CD8-positive, alpha-beta memory T cell (primary cell): Measurements from ENCODE around the gene KCNJ6. TPM values are rescaled to one million over a fixed set of nuclear protein-coding genes. Genes with fewer than 3 reads are reported as not detected.

ENCODE experiments used
- CTCF ChIA-PET: fragments of 350-600 bp; sonication (Branson Sonifier 250); formaldehyde crosslinking; loops from one replicate; lab custom pipeline; 2021; ENCODE audit warnings: antibody characterized with exemption; lab: Charles Lee
- POLR2A ChIA-PET: fragments of 350-600 bp; sonication (Branson Sonifier 250); formaldehyde crosslinking; loops from one replicate; lab custom pipeline; 2021; ENCODE audit warnings: antibody characterized with exemption; lab: Charles Lee
- DNase-seq, 5 donors: peaks; one replicate each; pipeline versions ENCODE4 v3.0.0 to v3.0.0-alpha.2; 2020 to 2022; ENCODE audit warnings: mixed read lengths in 1 of 5
- H3K27ac ChIP-seq: one replicate; pipeline ENCODE4 v1.7.0; 2013; ENCODE audit warnings: low read depth, mild to moderate bottlenecking, low read length, moderate library complexity
- H3K27me3 ChIP-seq: 2 replicates; pipeline ENCODE4 v1.7.0; 2013; ENCODE audit warnings: low read length, mild to moderate bottlenecking; ENCODE audit not compliant: insufficient read depth, poor library complexity, severe bottlenecking
- H3K36me3 ChIP-seq: 2 replicates; pipeline ENCODE4 v1.7.0; 2013; ENCODE audit warnings: mild to moderate bottlenecking, low read length, moderate library complexity; ENCODE audit not compliant: insufficient read depth
- H3K4me1 ChIP-seq: 2 replicates; pipeline ENCODE4 v1.7.0; 2013; ENCODE audit warnings: mild to moderate bottlenecking, low read length, moderate library complexity; ENCODE audit not compliant: insufficient read depth
- H3K4me3 ChIP-seq: 2 replicates; pipeline ENCODE4 v1.7.0; 2013; ENCODE audit warnings: mild to moderate bottlenecking, low read length
- H3K9me3 ChIP-seq: 2 replicates; pipeline ENCODE4 v1.7.0; 2013; ENCODE audit warnings: mild to moderate bottlenecking, low read length
- H3K27ac Mint-ChIP-seq, 8 donors: one replicate each; pipeline ENCODE4 v1.8.0; 2020 to 2021; ENCODE audit warnings: mixed read lengths in 8 of 8, mild to moderate bottlenecking in 6 of 8, inconsistent platforms in 3 of 8, moderate library complexity in 3 of 8
- H3K27me3 Mint-ChIP-seq, 2 donors: one replicate each; pipeline ENCODE4 v1.8.0; 2020 to 2021; ENCODE audit warnings: mixed read lengths in 2 of 2, mild to moderate bottlenecking in 1 of 2, moderate library complexity in 1 of 2
- H3K36me3 Mint-ChIP-seq, 3 donors: one replicate each; pipeline ENCODE4 v1.8.0; 2020 to 2021; ENCODE audit warnings: mixed read lengths in 3 of 3, inconsistent platforms in 1 of 3, mild to moderate bottlenecking in 1 of 3
- H3K4me1 Mint-ChIP-seq, 3 donors: one replicate each; pipeline ENCODE4 v1.8.0; 2020 to 2021; ENCODE audit warnings: mixed read lengths in 3 of 3, inconsistent platforms in 1 of 3, mild to moderate bottlenecking in 1 of 3
- H3K4me3 Mint-ChIP-seq, 7 donors: one replicate each; pipeline ENCODE4 v1.8.0; 2020 to 2021; ENCODE audit warnings: mixed read lengths in 7 of 7, mild to moderate bottlenecking in 6 of 7, moderate library complexity in 4 of 7, inconsistent platforms in 2 of 7
- H3K9me3 Mint-ChIP-seq, 5 donors: one replicate each; pipeline ENCODE4 v1.8.0; 2020 to 2022; ENCODE audit warnings: mixed read lengths in 5 of 5, mild to moderate bottlenecking in 3 of 5, moderate library complexity in 2 of 5, inconsistent platforms in 1 of 5
- polyA plus RNA-seq: library from polyadenylated mRNA; unstranded; fragments of 300-500 nt; fragmentation: Illumina TruSeq; gene quantifications from one replicate; pipeline ENCODE4 v1.2.3, GENCODE V29; 2021
- total RNA-seq, 2 experiments: library from RNA; stranded (reverse); gene quantifications; one replicate each; pipeline ENCODE4 v1.2.3, GENCODE V29; 2021

Gene KCNJ6
- total and polyA plus RNA-seq, 3 experiments from 2014 or later: not detected

- Mint-ChIP-seq H3K27ac (no peak overlapping the region), H3K4me3 (no peak overlapping the region), H3K27me3 (peaks cover 13 to 36% of the 10 kb centered on the region in 2 donors), H3K4me1 (no peaks in the 10 kb centered on the region), H3K9me3 (peaks cover 0 to 1% (median 0%) of the 10 kb centered on the region in 5 donors), H3K36me3 (no peaks in the 10 kb centered on the region)
- H3K4me3 ChIP-seq: no peak overlapping the region
- no peaks in the 10 kb centered on the region for H3K4me1 ChIP-seq
- no peaks in the 10 kb centered on the region for H3K9me3 ChIP-seq
- H3K27me3 ChIP-seq: no peaks in the 10 kb centered on the region
- no peak for DNase-seq
- no peaks in the 10 kb centered on the region for H3K36me3 ChIP-seq
- H3K27ac ChIP-seq: no peak overlapping the region
- CTCF ChIA-PET: no interaction called here
- POLR2A ChIA-PET: no interaction called here
Observed at GRCh38 chr21:37618081-37618480, 298.2 kb downstream of the KCNJ6 start.

GRCh38 chr21:37615962-37616361 lies 300.3 kb downstream of the KCNJ6 start:
- no peak overlapping the region for H3K27ac Mint-ChIP-seq
- no peak overlapping the region for H3K27ac ChIP-seq
- H3K4me1 ChIP-seq: no peaks in the 10 kb centered on the region
- ChIA-PET POLR2A (no interaction called here), CTCF (no interaction called here)
- no peaks in the 10 kb centered on the region for H3K36me3 Mint-ChIP-seq
- no peaks in the 10 kb centered on the region for H3K9me3 ChIP-seq
- H3K27me3 Mint-ChIP-seq: peaks cover 13 to 24% of the 10 kb centered on the region in 2 donors
- no peaks in the 10 kb centered on the region for H3K27me3 ChIP-seq
- no peak overlapping the region for H3K4me3 Mint-ChIP-seq
- no peaks in the 10 kb centered on the region for H3K36me3 ChIP-seq
- H3K4me3 ChIP-seq: no peak overlapping the region
- H3K9me3 Mint-ChIP-seq: peaks cover 0 to 6% (median 0%) of the 10 kb centered on the region in 5 donors
- H3K4me1 Mint-ChIP-seq: no peaks in the 10 kb centered on the region
- no peak for DNase-seq

- H3K4me3 ChIP-seq: no peak overlapping the region
- no peak overlapping the region for H3K4me3 Mint-ChIP-seq
- H3K9me3 ChIP-seq: no peaks in the 10 kb centered on the region
- ChIA-PET CTCF (no interaction called here), POLR2A (no interaction called here)
- no peaks in the 10 kb centered on the region for H3K36me3 ChIP-seq
- H3K27ac Mint-ChIP-seq: no peak overlapping the region
- no peaks in the 10 kb centered on the region for H3K27me3 ChIP-seq
- H3K4me1 Mint-ChIP-seq: no peaks in the 10 kb centered on the region
- no peak overlapping the region for H3K27ac ChIP-seq
- H3K9me3 Mint-ChIP-seq: peaks cover 0 to 6% (median 0%) of the 10 kb centered on the region in 5 donors
- DNase-seq: no peak
- no peaks in the 10 kb centered on the region for H3K36me3 Mint-ChIP-seq
- H3K27me3 Mint-ChIP-seq: peaks cover 8 to 28% of the 10 kb centered on the region in 2 donors
- no peaks in the 10 kb centered on the region for H3K4me1 ChIP-seq
Observed at GRCh38 chr21:37614351-37614875, 301.8 kb downstream of the KCNJ6 start.

GRCh38 chr21:37607081-37607480 lies 309.2 kb downstream of the KCNJ6 start:
- no peaks in the 10 kb centered on the region for H3K27me3 ChIP-seq
- no peak overlapping the region for H3K4me3 Mint-ChIP-seq
- no peaks in the 10 kb centered on the region for H3K4me1 ChIP-seq
- H3K27me3 Mint-ChIP-seq: peaks cover 15 to 47% of the 10 kb centered on the region in 2 donors
- H3K9me3 Mint-ChIP-seq: no peaks in the 10 kb centered on the region
- no peaks in the 10 kb centered on the region for H3K4me1 Mint-ChIP-seq
- no peaks in the 10 kb centered on the region for H3K36me3 ChIP-seq
- H3K4me3 ChIP-seq: no peak overlapping the region
- DNase-seq: no peak
- no peaks in the 10 kb centered on the region for H3K9me3 ChIP-seq
- no peak overlapping the region for H3K27ac Mint-ChIP-seq
- H3K36me3 Mint-ChIP-seq: peaks cover 0 to 4% (median 0%) of the 10 kb centered on the region in 3 donors
- ChIA-PET POLR2A (no interaction called here), CTCF (no interaction called here)
- H3K27ac ChIP-seq: no peak overlapping the region

- DNase-seq: no peak
- no peaks in the 10 kb centered on the region for H3K27me3 ChIP-seq
- CTCF ChIA-PET: no interaction called here
- no peaks in the 10 kb centered on the region for H3K9me3 ChIP-seq
- Mint-ChIP-seq H3K27ac (no peak overlapping the region), H3K27me3 (peaks cover 15 to 47% of the 10 kb centered on the region in 2 donors), H3K9me3 (no peaks in the 10 kb centered on the region), H3K4me3 (no peak overlapping the region), H3K36me3 (peaks cover 0 to 4% (median 0%) of the 10 kb centered on the region in 3 donors), H3K4me1 (no peaks in the 10 kb centered on the region)
- no peaks in the 10 kb centered on the region for H3K36me3 ChIP-seq
- no peaks in the 10 kb centered on the region for H3K4me1 ChIP-seq
- POLR2A ChIA-PET: no interaction called here
- no peak overlapping the region for H3K4me3 ChIP-seq
- no peak overlapping the region for H3K27ac ChIP-seq
Observed at GRCh38 chr21:37606549-37606948, 309.7 kb downstream of the KCNJ6 start.

GRCh38 chr21:37605006-37605405 lies 311.3 kb downstream of the KCNJ6 start:
- Histone ChIP-seq H3K36me3 (no peaks in the 10 kb centered on the region), H3K27ac (no peak overlapping the region), H3K9me3 (no peaks in the 10 kb centered on the region), H3K27me3 (no peaks in the 10 kb centered on the region), H3K4me1 (no peaks in the 10 kb centered on the region), H3K4me3 (no peak overlapping the region)
- Mint-ChIP-seq H3K27ac (no peak overlapping the region), H3K4me1 (no peaks in the 10 kb centered on the region), H3K9me3 (no peaks in the 10 kb centered on the region), H3K4me3 (no peak overlapping the region), H3K36me3 (peaks cover 0 to 4% (median 0%) of the 10 kb centered on the region in 3 donors), H3K27me3 (peaks cover 15 to 47% of the 10 kb centered on the region in 2 donors)
- CTCF ChIA-PET: no interaction called here
- POLR2A ChIA-PET: no interaction called here
- no peak for DNase-seq

GRCh38 chr21:37603129-37603528 lies 313.1 kb downstream of the KCNJ6 start:
- Histone ChIP-seq H3K27me3 (no peaks in the 10 kb centered on the region), H3K36me3 (no peaks in the 10 kb centered on the region), H3K4me3 (no peak overlapping the region), H3K27ac (no peak overlapping the region), H3K9me3 (no peaks in the 10 kb centered on the region), H3K4me1 (no peaks in the 10 kb centered on the region)
- DNase-seq: no peak
- no peaks in the 10 kb centered on the region for H3K4me1 Mint-ChIP-seq
- H3K27me3 Mint-ChIP-seq: peaks cover 15 to 37% of the 10 kb centered on the region in 2 donors
- no peak overlapping the region for H3K27ac Mint-ChIP-seq
- no peak overlapping the region for H3K4me3 Mint-ChIP-seq
- ChIA-PET CTCF (no interaction called here), POLR2A (no interaction called here)
- no peaks in the 10 kb centered on the region for H3K9me3 Mint-ChIP-seq
- peaks cover 0 to 4% (median 0%) of the 10 kb centered on the region in 3 donors for H3K36me3 Mint-ChIP-seq

- no peak for DNase-seq
- Histone ChIP-seq H3K36me3 (no peaks in the 10 kb centered on the region), H3K27ac (no peak overlapping the region), H3K4me1 (no peaks in the 10 kb centered on the region), H3K27me3 (no peaks in the 10 kb centered on the region), H3K4me3 (no peak overlapping the region), H3K9me3 (no peaks in the 10 kb centered on the region)
- H3K9me3 Mint-ChIP-seq: no peaks in the 10 kb centered on the region
- no peak overlapping the region for H3K4me3 Mint-ChIP-seq
- CTCF ChIA-PET: interaction anchor here (1.5 kb wide), 1 partner anchor 38 kb away, joined by 4 read pairs; no protein-coding TSS in a partner anchor
- H3K4me1 Mint-ChIP-seq: no peaks in the 10 kb centered on the region
- peaks cover 0 to 3% (median 0%) of the 10 kb centered on the region in 3 donors for H3K36me3 Mint-ChIP-seq
- POLR2A ChIA-PET: no interaction called here
- H3K27me3 Mint-ChIP-seq: peaks cover 13 to 32% of the 10 kb centered on the region in 2 donors
- no peak overlapping the region for H3K27ac Mint-ChIP-seq
Observed at GRCh38 chr21:37601915-37602314, 314.3 kb downstream of the KCNJ6 start.
